HG03159 (cell line): ENCODE data around the gene TMED7.

ENCODE experiments used
- ATAC-seq: cut with Tn5 transposase; IDR thresholded peaks from one replicate; pipeline ENCODE4 v1.9.1; 2021; ENCODE audit warnings: mild to moderate bottlenecking, moderate library complexity; ENCODE audit not compliant: unreplicated experiment

TMED7 gene

DNA sequence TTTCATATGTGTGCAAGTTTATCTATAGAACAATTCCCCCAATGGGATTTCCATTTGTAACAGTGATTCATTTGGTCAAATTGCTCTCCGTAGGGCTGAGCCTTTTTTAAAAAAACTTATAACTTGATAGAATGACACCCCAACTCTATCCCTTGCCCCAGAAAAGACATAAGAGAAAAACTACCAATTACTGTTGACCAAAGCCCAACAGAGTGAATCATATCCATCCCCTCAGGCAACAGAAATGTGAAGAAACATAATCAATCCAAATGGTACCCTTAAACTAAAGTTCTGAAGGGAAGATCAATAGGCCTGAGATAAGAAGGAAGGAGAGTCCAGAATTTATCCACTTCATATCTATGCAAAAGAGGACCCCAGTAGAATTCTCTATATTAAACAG is 41.3 kb downstream of the TMED7 start:
- ATAC-seq: no peak

DNA sequence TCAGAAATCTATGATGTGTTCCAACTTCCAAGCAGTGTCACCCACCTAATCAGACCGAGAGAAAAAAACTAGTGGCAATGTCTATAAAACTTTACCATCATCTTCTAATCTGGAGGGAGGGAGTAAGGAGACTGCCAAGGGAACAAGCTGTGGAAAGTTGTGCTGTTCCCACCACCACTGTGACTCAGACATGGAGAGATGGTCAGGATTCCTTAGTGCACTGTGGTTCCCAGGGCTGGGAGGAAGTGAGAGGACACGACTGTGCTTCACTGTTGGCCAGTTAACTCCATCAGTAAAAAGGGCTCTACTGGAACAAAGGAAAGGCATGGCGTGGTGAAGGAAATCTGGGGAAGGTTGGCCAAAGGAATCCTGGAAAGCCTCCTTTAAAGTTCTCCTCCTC is 42.4 kb downstream of the TMED7 start:
- ATAC-seq: no peak

DNA sequence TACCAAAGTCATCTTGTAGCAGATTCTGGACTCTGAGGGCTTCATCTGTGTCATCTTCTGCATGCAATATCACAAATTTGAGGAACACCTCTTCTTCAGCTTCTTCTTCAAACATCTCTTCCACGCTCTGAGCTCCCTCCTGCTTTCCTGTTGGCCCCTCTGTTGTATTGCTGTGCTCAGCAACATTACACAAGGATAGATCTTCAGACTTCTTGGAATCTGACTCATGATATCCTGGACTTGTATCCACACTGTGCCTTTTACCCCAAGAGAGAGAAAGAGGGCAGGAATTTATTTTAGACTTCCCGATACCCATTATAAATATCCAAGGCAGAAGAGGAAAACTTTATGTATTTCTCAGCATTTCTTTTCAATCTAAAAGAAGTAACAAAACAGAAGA is 44.9 kb downstream of the TMED7 start:
- ATAC-seq: no peak

DNA sequence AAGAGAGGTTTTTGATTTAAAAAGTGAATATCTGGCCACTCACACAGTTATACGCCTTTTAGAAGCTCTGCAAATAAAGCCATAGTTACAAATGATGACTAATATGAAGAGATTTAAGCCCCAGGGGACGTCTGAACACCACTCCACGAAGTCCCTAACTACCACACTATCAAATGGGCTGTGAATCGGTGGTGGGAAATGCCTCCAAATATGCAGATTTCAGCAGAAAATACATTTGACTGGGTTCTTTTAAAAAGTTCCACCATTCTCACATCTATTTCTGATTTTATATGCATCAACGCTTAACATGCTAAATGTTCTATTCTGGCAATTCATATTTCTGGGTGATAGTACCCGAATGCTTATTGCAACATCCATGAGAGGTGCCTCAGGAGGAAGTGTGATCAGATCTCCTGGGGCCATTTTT is 46.1 kb downstream of the TMED7 start:
- ATAC-seq: peak; percentile 56

DNA sequence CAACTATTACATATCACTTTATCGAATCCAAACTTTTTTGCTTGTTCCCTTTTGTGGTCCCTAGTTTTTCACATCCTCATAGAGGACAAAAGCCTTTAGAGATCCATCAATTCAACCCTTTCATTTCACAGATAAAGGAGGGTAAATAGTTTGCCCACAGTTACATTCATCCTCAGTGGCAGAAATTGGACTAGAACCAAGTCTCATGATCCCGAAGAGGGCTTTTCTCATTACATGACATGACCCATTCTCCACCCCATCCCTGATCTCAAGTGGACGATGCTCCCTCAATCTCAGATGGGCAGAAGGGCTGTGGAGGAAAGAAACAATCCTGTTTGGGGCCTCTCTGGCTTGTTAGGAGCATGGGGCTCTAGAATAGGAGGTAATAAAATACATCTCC is 46.6 kb downstream of the TMED7 start:
- no peak for ATAC-seq

DNA sequence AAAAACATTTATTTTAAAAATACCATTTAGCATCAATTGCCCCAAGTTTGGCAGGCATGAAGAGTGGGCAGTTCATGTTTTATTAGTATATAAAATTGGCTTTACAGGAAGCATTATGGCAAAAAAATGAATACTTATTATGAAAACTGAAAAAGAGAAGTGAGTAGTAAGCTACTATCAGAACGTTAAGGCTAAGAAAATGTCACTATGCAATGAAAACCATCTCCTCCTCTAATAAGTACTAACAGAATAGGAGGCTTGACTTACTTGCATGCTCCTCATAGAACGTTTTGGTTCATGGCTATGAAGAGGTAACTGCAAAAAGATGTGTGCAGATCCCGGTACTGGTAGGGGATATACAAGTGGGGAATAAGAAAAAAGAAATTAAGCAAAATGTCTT is 47.2 kb downstream of the TMED7 start:
- ATAC-seq: peak; percentile 72

DNA sequence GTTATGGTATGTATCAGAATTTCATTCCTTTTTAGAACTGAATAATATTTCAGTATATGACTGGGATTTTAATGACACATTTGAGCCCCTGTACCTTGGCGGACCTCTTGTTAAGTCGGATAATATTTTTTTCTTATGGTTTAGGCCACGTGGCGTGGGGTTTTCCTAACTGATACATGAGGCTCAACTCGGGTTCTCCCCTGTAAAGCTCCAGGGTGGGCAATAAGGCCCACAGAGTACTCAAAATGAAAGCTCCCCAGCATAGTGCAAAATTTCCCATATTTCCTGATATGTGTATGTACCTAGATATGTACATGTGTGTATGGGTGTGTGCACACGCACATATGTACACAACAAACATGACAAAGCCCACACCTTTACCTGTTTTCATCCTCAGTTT is 48.1 kb downstream of the TMED7 start:
- no peak for ATAC-seq

DNA sequence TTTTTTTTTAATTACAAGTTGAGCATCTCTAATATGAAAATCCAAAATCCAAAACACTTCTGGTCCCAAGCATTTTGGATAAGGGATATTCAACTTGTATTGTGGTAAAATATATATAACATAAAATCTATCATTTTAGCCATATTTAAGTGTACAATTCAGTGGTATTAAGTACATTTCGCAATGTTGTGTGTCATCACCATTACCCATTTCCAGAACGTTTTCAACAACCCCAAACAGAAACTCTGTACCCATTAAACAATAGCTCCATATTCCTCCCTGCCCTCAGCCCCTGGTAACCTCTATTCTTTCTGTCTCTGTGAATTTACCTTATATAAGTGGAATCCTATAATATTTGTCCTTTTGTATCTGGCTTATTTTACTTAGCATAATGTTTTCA is 48.5 kb downstream of the TMED7 start:
- ATAC-seq: no peak

DNA sequence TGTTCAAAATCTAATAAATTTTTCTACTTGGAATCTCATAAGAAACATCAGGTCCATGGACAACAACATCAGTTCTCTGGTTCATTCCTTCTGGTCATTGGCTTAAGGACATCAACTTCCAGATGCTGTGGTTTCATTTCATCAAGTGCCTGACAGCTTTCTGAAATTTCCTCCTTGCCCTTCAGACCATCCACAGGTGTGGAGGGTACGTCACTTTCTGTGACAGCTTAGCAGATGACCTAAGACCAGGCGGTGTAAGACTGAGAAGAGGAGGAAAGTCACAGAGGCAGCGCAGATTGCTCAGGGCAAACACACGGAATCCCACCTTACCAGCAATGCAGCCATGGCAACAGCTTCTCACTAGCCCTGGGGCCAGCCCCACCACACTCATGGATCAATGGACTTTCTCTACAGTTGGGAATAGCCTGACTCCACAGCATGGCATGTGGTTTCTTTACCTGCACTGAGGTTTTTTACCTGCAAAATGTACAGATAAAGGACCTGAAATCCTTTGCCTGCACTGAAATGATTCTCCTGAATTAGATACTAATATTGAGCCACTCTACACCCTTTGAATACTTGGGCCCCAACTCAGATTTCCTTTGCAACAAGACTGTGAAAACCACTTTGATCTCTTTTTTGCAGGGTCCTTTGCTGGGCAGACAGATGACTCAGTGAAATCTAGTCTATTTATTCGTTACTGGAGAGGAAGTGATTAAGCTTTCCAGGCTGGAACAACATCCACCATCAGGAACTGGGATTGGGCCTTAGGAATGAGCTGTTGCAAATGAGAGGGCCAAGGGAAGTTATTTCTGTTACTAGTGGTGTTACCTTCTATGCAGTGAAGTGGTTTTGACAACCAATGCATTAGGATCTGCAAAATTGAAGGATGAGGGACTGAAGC is 50.4 kb downstream of the TMED7 start:
- ATAC-seq: no peak

DNA sequence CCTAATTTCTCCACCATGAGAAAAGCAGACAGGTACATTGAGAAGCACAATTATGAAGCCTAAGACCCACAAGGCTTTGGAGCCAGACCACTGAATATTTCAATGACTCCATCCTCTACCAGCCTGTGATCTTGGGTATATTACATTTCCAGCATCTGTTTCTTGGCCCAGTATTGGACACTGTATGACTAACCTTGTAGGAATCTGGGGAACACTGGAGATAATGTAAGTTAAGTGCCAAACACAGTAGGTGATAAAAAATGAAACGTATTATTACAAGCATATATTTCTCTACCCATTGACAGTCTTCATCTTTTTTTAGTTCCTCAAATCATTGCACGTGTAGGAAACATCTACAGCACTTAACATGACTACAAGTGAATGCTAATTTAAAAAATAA is 52.7 kb downstream of the TMED7 start:
- ATAC-seq: no peak

DNA sequence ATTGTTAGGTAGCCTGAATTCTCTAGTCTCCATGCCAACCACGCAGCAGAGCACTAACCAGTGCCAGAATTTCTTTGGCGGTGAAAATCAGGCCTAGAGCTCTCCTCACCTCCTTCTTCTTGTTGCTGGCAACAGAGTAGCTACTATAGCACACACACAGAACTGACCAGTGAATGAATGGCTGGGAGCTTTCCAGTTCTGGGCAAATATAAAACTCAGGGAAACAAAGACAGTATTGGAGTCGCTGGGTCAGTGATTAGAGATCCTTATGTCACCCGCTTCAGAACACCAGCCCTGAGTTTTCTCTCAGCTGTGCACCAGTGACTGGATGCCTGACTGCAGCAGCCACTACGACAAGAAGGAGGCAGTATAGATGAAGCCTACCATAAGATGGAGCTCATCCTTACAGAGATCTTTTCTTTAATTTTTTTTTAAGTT is 54.4 kb downstream of the TMED7 start:
- no peak for ATAC-seq

DNA sequence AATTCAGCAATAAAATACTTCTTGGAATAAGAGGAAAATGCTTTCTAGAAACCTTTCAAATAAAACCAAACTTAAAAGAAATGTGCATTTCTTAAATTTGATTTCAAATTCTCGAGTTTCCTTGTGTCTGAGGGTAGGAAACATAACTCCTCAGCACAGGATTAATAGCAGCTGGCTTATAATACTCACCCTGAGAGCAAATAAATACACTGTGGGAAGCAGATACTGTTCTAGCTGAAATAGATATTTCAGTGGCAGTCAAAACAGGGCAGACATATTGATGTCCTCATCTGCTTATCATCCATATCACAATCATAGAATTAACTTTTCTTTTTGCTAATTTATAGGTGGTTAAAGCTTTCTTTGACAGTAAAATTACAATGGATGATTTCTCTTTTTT is 57.2 kb downstream of the TMED7 start:
- no peak for ATAC-seq

DNA sequence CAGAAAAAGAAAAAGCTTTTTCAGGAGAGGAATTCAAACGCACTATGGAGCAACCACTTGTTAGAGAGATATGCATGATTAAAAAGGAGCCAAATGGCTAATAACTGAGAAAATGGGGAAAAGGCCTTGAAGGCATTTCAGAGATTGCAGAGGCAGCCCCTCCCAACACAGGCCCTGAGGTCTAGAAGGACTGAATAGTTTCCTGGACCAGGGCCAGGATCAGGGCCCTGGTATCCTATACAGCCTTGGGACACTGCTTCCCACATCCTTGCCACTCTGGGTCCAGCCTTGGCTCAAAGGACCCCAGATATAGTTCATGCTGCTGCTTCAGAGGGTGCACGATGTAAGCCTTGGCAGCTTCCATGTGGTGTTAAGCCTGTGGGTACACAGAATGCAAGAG is 60.6 kb downstream of the TMED7 start:
- no peak for ATAC-seq
